GM12865 (cell line): ENCODE results near the gene AGER.

Experiments used
- DNase-seq: peaks from one replicate; pipeline ENCODE4 v3.0.0; 2010; ENCODE audit warnings: low read depth
- H3K4me3 ChIP-seq: 2 replicates; pipeline ENCODE4 v1.5.1; 2011; ENCODE audit warnings: mild to moderate bottlenecking, low read depth, low read length, control low read depth
- CTCF ChIP-seq: IDR thresholded peaks from 2 replicates; pipeline ENCODE4 v1.5.1; 2011; ENCODE audit warnings: low read length, control low read depth, low read depth, inconsistent platforms; ENCODE audit not compliant: insufficient read depth; ENCODE audit errors: missing control alignments

The AGER gene

GRCh38 chr6:32151181-32151862 is 32.7 kb downstream of the AGER start:
- no peak overlapping the region for H3K4me3 ChIP-seq
- no peak for TF ChIP-seq CTCF
- no peak for DNase-seq

GRCh38 chr6:32149932-32150870 is 33.9 kb downstream of the AGER start:
- TF ChIP-seq CTCF, result no peak
- no peak for DNase-seq
- no peak overlapping the region for H3K4me3 ChIP-seq

- no peak overlapping the region for H3K4me3 ChIP-seq
- TF ChIP-seq CTCF, result no peak
- DNase-seq, result no peak
These were observed 34.8 kb downstream of the AGER start for GRCh38 chr6:32149092-32149755.

- no peak overlapping the region for H3K4me3 ChIP-seq
- no peak for DNase-seq
- no peak for TF ChIP-seq CTCF
These were observed 35.6 kb downstream of the AGER start for GRCh38 chr6:32148289-32149091.

- DNase-seq, result no peak
- H3K4me3 ChIP-seq, result no peak overlapping the region
These were observed 36.5 kb downstream of the AGER start for GRCh38 chr6:32147401-32148132.

More at GRCh38 chr6:32147401-32148132, 36.5 kb downstream of the AGER start:
- TF ChIP-seq CTCF, result peak; percentile 5
